HCT116 (cell line): ENCODE data around the gene WDHD1. TPM values are rescaled to one million over a fixed set of nuclear protein-coding genes. Genes with fewer than 3 reads are reported as not detected.

Source experiments
- ATAC-seq: fragments of 200-7000 bp; cut with Tn5 transposase; 2 replicates; pipeline ENCODE4 v1.9.1; 2020; ENCODE audit warnings: mild to moderate bottlenecking, moderate library complexity
- BruUV-seq: library from RNA; stranded (reverse); fragments of 400-500 nt; replicated peaks from 2 replicates; lab custom pipeline; 2021; lab: Mats Ljungman, UMichigan
- CTCF ChIA-PET: fragments of 300-600 bp; sonication (Branson Sonifier 250); formaldehyde crosslinking; loops from one replicate; lab custom pipeline; 2021; ENCODE audit warnings: antibody characterized with exemption; lab: Charles Lee
- POLR2A ChIA-PET: fragments of 300-600, 350-600 bp; sonication (Branson Sonifier 250); formaldehyde crosslinking; loops from one replicate; lab custom pipeline; 2021; ENCODE audit warnings: antibody characterized with exemption; lab: Charles Lee
- RAD21 ChIA-PET, 2 experiments: fragments of 300-600 bp; sonication (Branson Sonifier 250); formaldehyde crosslinking; loops; one replicate each; lab custom pipeline; 2023; ENCODE audit warnings: low total read pairs in 2 of 2; ENCODE audit not compliant: uncharacterized antibody in 2 of 2, unreplicated experiment in 2 of 2, low non-redundant PET in 1 of 2; lab: Charles Lee
- DNase-seq: peaks from one replicate; pipeline ENCODE4 v3.0.0-alpha.2; 2010; ENCODE audit warnings: low read depth, low spot score
- H2AFZ ChIP-seq: fragments of 200-600 bp; shearing (Covaris generic), sonication (generic); 2 replicates; pipeline ENCODE4 v1.6.1; 2017; ENCODE audit warnings: low read depth, mixed run types, mixed read lengths, antibody characterized with exemption, low read length; ENCODE audit not compliant: poor library complexity, severe bottlenecking
- H3K27ac ChIP-seq: 2 replicates; pipeline ENCODE4 v1.5.1; 2012; ENCODE audit warnings: low read depth, low read length
- H3K27me3 ChIP-seq: fragments of 200-600 bp; sonication (generic); 2 replicates; pipeline ENCODE4 v1.6.1; 2016; ENCODE audit warnings: mixed run types, low read length, mixed read lengths; ENCODE audit not compliant: insufficient read depth
- H3K36me3 ChIP-seq, 2 experiments: fragments of 200-500 bp in 1 of 2; fragments of 200-600 bp in 1 of 2; sonication (Bioruptor generic) in 1 of 2; sonication (generic) in 1 of 2; 2 replicates each; pipeline versions ENCODE4 v1.5.1 to v1.6.1; 2014 to 2016; ENCODE audit warnings: low read length in 2 of 2, inconsistent platforms in 1 of 2, mixed read lengths in 1 of 2, mixed run types in 1 of 2; ENCODE audit not compliant: insufficient read depth in 2 of 2, control insufficient read depth in 1 of 2
- H3K4me1 ChIP-seq, 2 experiments: fragments of 200-600 bp in 1 of 2; sonication (generic) in 1 of 2; 2 replicates each; pipeline versions ENCODE4 v1.5.1 to v1.6.1; 2012 to 2017; ENCODE audit warnings: low read length in 2 of 2, inconsistent platforms in 1 of 2, mild to moderate bottlenecking in 1 of 2, mixed read lengths in 1 of 2, mixed run types in 1 of 2, moderate library complexity in 1 of 2; ENCODE audit not compliant: insufficient read depth in 2 of 2, control insufficient read depth in 1 of 2
- H3K4me2 ChIP-seq: fragments of 200-600 bp; sonication (generic); 2 replicates; pipeline ENCODE4 v1.6.1; 2017; ENCODE audit warnings: mixed run types, low read length, mixed read lengths
- H3K4me3 ChIP-seq, 2 experiments: fragments of 200-600 bp in 1 of 2; sonication (generic) in 1 of 2; replicated peaks in 1 of 2; 2 replicates each; pipeline ENCODE4 v1.5.1; 2011 to 2016; ENCODE audit warnings: low read length in 2 of 2, control low read depth in 1 of 2, low read depth in 1 of 2, mild to moderate bottlenecking in 1 of 2, mixed read lengths in 1 of 2, mixed run types in 1 of 2
- H3K79me2 ChIP-seq: fragments of 200-600 bp; sonication (generic); 2 replicates; pipeline ENCODE4 v1.6.1; 2017; ENCODE audit warnings: mild to moderate bottlenecking, mixed run types, low read length, moderate library complexity, mixed read lengths; ENCODE audit not compliant: insufficient read depth
- H3K9ac ChIP-seq: fragments of 200-600 bp; sonication (generic); 2 replicates; pipeline ENCODE4 v1.6.1; 2016; ENCODE audit warnings: low read length, mixed read lengths
- H3K9me2 ChIP-seq: fragments of 200-600 bp; sonication (generic), shearing (Covaris generic); 2 replicates; pipeline ENCODE4 v1.6.1; 2017; ENCODE audit warnings: mixed run types, mild to moderate bottlenecking, moderate library complexity; ENCODE audit not compliant: insufficient read depth
- H3K9me3 ChIP-seq, 2 experiments: fragments of 200-500 bp in 1 of 2; fragments of 200-600 bp in 1 of 2; sonication (Bioruptor generic) in 1 of 2; sonication (generic) in 1 of 2; 2 replicates each; pipeline ENCODE4 v1.6.1; 2014 to 2017; ENCODE audit warnings: low read length in 2 of 2, mixed read lengths in 2 of 2, inconsistent platforms in 1 of 2, low read depth in 1 of 2, mild to moderate bottlenecking in 1 of 2, mixed run types in 1 of 2, moderate library complexity in 1 of 2; ENCODE audit not compliant: control insufficient read depth in 1 of 2, insufficient read depth in 1 of 2
- H4K20me1 ChIP-seq: fragments of 200-600 bp; sonication (generic), shearing (Covaris generic); 2 replicates; pipeline ENCODE4 v1.6.1; 2017; ENCODE audit warnings: mixed run types, mild to moderate bottlenecking, moderate library complexity; ENCODE audit not compliant: insufficient read depth
- ATF3 ChIP-seq: IDR thresholded peaks from 2 replicates; pipeline ENCODE4 v1.6.1; 2012
- CBX3 ChIP-seq: IDR thresholded peaks from 2 replicates; pipeline ENCODE4 v1.6.1; 2012; ENCODE audit warnings: low read depth
- ELF1 ChIP-seq: IDR thresholded peaks from 2 replicates; pipeline ENCODE4 v1.6.1; 2012; ENCODE audit warnings: low read depth, borderline replicate concordance
- EZH2 ChIP-seq: fragments of 200-600 bp; sonication (generic); IDR thresholded peaks from 2 replicates; pipeline ENCODE4 v1.6.1; 2017; ENCODE audit warnings: antibody characterized with exemption, mixed run types
- EZH2phosphoT487 ChIP-seq: fragments of 200-600 bp; IDR thresholded peaks from 2 replicates; pipeline ENCODE4 v1.6.1; 2018; ENCODE audit warnings: antibody characterized with exemption, borderline replicate concordance
- JUND ChIP-seq: IDR thresholded peaks from 2 replicates; pipeline ENCODE4 v1.6.1; 2012
- MAX ChIP-seq: IDR thresholded peaks from 2 replicates; pipeline ENCODE4 v1.6.1; 2012
- POLR2AphosphoS5 ChIP-seq: IDR thresholded peaks from 2 replicates; pipeline ENCODE4 v1.6.1; 2011; ENCODE audit warnings: mild to moderate bottlenecking, low read depth, low read length, moderate library complexity
- SP1 ChIP-seq: IDR thresholded peaks from 2 replicates; pipeline ENCODE4 v1.6.1; 2012; ENCODE audit warnings: low read depth
- SRF ChIP-seq: IDR thresholded peaks from 2 replicates; pipeline ENCODE4 v1.6.1; 2012; ENCODE audit warnings: low read depth
- YY1 ChIP-seq: IDR thresholded peaks from 2 replicates; pipeline ENCODE4 v1.6.1; 2011; ENCODE audit warnings: low read length, low read depth, moderate library complexity, mild to moderate bottlenecking; ENCODE audit not compliant: insufficient replicate concordance; ENCODE audit errors: extremely low read depth
- ZFX ChIP-seq: fragments of 450-650 bp; IDR thresholded peaks from 2 replicates; pipeline ENCODE4 v1.6.1; 2017
- intact Hi-C: fragments of 100-400 bp; cut with micrococcal nuclease; formaldehyde crosslinking; loops from 2 replicates; pipeline ENCODE4 v1.10.0; 2022
- total RNA-seq: library from RNA; stranded (reverse); gene quantifications from one replicate; pipeline ENCODE4 v1.2.1, GENCODE V29; 2021; ENCODE audit not compliant: unreplicated experiment
- TF ChIP-seq, protein P1 (sequence below): IDR thresholded peaks from 2 replicates; pipeline ENCODE4 v1.6.1; 2011; ENCODE audit warnings: mild to moderate bottlenecking, low read length, moderate library complexity; ENCODE audit not compliant: insufficient replicate concordance; ENCODE audit errors: extremely low read depth
- TF ChIP-seq, protein P2 (sequence below): IDR thresholded peaks from 2 replicates; pipeline ENCODE4 v1.6.1; 2012; ENCODE audit warnings: low read depth

The WDHD1 gene
- total RNA-seq, 1 experiment from 2014 or later = 44.3 TPM

DNA sequence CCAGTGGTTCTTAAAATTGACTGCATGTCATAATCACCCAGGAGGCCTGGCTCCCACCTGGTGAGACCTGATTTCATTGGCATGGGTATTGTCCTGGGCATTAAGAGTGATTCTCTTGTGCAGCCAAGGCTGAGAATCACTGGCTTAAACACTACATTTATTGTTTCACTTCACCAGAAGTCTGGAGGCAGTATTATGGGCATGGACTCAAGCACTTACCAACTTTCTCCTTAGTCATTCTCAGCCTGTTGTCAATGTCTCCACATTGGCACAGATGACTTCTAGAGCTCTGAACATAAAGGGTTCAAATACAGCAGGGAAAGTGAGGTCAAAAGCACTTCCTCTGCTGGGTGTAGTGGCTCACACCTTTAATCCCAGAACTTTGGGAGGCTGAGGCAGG lies 98.7 kb downstream of the WDHD1 start:
- ATAC-seq = no peak
- RAD21 ChIA-PET = no interaction called here
- Histone ChIP-seq H3K36me3 (no peaks in the 10 kb centered on the region), H3K9me2 (no peaks in the 10 kb centered on the region), H3K79me2 (no peaks in the 10 kb centered on the region), H3K4me2 (no peak overlapping the region), H3K9ac (no peak overlapping the region), H3K27ac (no peak overlapping the region), H3K9me3 (no peaks in the 10 kb centered on the region), H4K20me1 (no peaks in the 10 kb centered on the region), H3K4me3 (no peak overlapping the region), H3K4me1 (no peaks in the 10 kb centered on the region), H2AFZ (no peak overlapping the region), H3K27me3 (no peaks in the 10 kb centered on the region)
- DNase-seq = no peak
- intact Hi-C loops = no loop called here
- no peak for TF ChIP-seq SP1
- TF ChIP-seq CBX3 = no peak
- TF ChIP-seq JUND = no peak
- TF ChIP-seq ATF3 = no peak
- TF ChIP-seq ZFX = no peak
- TF ChIP-seq, protein P1, sequence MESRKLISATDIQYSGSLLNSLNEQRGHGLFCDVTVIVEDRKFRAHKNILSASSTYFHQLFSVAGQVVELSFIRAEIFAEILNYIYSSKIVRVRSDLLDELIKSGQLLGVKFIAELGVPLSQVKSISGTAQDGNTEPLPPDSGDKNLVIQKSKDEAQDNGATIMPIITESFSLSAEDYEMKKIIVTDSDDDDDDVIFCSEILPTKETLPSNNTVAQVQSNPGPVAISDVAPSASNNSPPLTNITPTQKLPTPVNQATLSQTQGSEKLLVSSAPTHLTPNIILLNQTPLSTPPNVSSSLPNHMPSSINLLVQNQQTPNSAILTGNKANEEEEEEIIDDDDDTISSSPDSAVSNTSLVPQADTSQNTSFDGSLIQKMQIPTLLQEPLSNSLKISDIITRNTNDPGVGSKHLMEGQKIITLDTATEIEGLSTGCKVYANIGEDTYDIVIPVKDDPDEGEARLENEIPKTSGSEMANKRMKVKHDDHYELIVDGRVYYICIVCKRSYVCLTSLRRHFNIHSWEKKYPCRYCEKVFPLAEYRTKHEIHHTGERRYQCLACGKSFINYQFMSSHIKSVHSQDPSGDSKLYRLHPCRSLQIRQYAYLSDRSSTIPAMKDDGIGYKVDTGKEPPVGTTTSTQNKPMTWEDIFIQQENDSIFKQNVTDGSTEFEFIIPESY = no peak
- TF ChIP-seq, protein P2, sequence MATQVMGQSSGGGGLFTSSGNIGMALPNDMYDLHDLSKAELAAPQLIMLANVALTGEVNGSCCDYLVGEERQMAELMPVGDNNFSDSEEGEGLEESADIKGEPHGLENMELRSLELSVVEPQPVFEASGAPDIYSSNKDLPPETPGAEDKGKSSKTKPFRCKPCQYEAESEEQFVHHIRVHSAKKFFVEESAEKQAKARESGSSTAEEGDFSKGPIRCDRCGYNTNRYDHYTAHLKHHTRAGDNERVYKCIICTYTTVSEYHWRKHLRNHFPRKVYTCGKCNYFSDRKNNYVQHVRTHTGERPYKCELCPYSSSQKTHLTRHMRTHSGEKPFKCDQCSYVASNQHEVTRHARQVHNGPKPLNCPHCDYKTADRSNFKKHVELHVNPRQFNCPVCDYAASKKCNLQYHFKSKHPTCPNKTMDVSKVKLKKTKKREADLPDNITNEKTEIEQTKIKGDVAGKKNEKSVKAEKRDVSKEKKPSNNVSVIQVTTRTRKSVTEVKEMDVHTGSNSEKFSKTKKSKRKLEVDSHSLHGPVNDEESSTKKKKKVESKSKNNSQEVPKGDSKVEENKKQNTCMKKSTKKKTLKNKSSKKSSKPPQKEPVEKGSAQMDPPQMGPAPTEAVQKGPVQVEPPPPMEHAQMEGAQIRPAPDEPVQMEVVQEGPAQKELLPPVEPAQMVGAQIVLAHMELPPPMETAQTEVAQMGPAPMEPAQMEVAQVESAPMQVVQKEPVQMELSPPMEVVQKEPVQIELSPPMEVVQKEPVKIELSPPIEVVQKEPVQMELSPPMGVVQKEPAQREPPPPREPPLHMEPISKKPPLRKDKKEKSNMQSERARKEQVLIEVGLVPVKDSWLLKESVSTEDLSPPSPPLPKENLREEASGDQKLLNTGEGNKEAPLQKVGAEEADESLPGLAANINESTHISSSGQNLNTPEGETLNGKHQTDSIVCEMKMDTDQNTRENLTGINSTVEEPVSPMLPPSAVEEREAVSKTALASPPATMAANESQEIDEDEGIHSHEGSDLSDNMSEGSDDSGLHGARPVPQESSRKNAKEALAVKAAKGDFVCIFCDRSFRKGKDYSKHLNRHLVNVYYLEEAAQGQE = no peak
- TF ChIP-seq EZH2 = no peak
- no peak for TF ChIP-seq POLR2AphosphoS5
- TF ChIP-seq EZH2phosphoT487 = no peak
- no peak for TF ChIP-seq MAX
- TF ChIP-seq ELF1 = no peak
- TF ChIP-seq YY1 = no peak
- no peak for TF ChIP-seq SRF
- POLR2A ChIA-PET = no interaction called here
- no TSS peak for BruUV-seq
- CTCF ChIA-PET = no interaction called here
